ENCODE data around the gene HEPACAM. TPM values are rescaled to one million over a fixed set of nuclear protein-coding genes. Genes with fewer than 3 reads are reported as not detected.

Gene HEPACAM
- total RNA-seq, 2 experiments from 2014 or later, result not detected

GRCh38 chr11:124919898-124920297 lies 15.9 kb downstream of the HEPACAM start:
- ChIA-PET CTCF (interaction anchor here (1.4 kb wide), 1 partner anchor 44 kb away, joined by 6 read pairs; no protein-coding TSS in a partner anchor), POLR2A (no interaction called here)
- intact Hi-C loops (cut with micrococcal nuclease), result loop anchor here (1.0 kb wide), 1 partner anchor 44 kb away; no protein-coding TSS in a partner anchor

GRCh38 chr11:124918950-124919349 lies 16.9 kb downstream of the HEPACAM start, which contains the start of gene HEPN1:
Gene HEPN1 (plus strand): TSS chr11:124919250.
- Mint-ChIP-seq H3K9me3 (no peaks in the 10 kb centered on the region), H3K4me3 (no peak within 1 kb of the TSS), H3K36me3 (no peaks in the 10 kb centered on the region), H3K4me1 (ENCODE audit: low read depth) (peaks cover 11% of the 10 kb centered on the region), H3K27me3 (no peaks in the 10 kb centered on the region), H3K27ac (no peak within 1 kb of the TSS)
- CTCF ChIA-PET, result no interaction called here
- DNase-seq, result no peak
- POLR2A ChIA-PET, result no interaction called here
- intact Hi-C loops (cut with micrococcal nuclease), result no loop called here

More at GRCh38 chr11:124919898-124920297, 15.9 kb downstream of the HEPACAM start:
- Mint-ChIP-seq H3K27ac (no peak overlapping the region), H3K4me1 (ENCODE audit: low read depth) (peaks cover 11% of the 10 kb centered on the region), H3K9me3 (no peaks in the 10 kb centered on the region), H3K27me3 (no peaks in the 10 kb centered on the region), H3K4me3 (no peak overlapping the region), H3K36me3 (no peaks in the 10 kb centered on the region)
- DNase-seq, result no peak

- H3K27ac Mint-ChIP-seq, result no peak overlapping the region
- no peak for DNase-seq
- no peak overlapping the region for H3K4me3 Mint-ChIP-seq
- H3K27me3 Mint-ChIP-seq, result no peaks in the 10 kb centered on the region
- peaks cover 6% of the 10 kb centered on the region for H3K9me3 Mint-ChIP-seq
- CTCF ChIA-PET, result interaction anchor here (0.7 to 1.0 kb wide), 2 partner anchors 51 to 225 kb away, joined by 3 read pairs; no protein-coding TSS in a partner anchor
- no peaks in the 10 kb centered on the region for H3K4me1 Mint-ChIP-seq (ENCODE audit: low read depth)
- POLR2A ChIA-PET, result no interaction called here
- H3K36me3 Mint-ChIP-seq, result no peaks in the 10 kb centered on the region
- intact Hi-C loops (cut with micrococcal nuclease), result no loop called here
Observed at GRCh38 chr11:124917115-124917637, 18.7 kb downstream of the HEPACAM start.

- H3K9me3 Mint-ChIP-seq, result peaks cover 14% of the 10 kb centered on the region
- ChIA-PET POLR2A (no interaction called here), CTCF (no interaction called here)
- no peak for DNase-seq
- H3K36me3 Mint-ChIP-seq, result peaks cover 6% of the 10 kb centered on the region
- no peak overlapping the region for H3K4me3 Mint-ChIP-seq
- peaks cover 5% of the 10 kb centered on the region for H3K27me3 Mint-ChIP-seq
- H3K27ac Mint-ChIP-seq, result no peak overlapping the region
- H3K4me1 Mint-ChIP-seq (ENCODE audit: low read depth), result no peaks in the 10 kb centered on the region
- intact Hi-C loops (cut with micrococcal nuclease), result no loop called here
Observed at GRCh38 chr11:124916370-124916710, 19.5 kb downstream of the HEPACAM start.

- H3K36me3 Mint-ChIP-seq, result peaks cover 6% of the 10 kb centered on the region
- no peak overlapping the region for H3K27ac Mint-ChIP-seq
- intact Hi-C loops (cut with micrococcal nuclease), result no loop called here
- ChIA-PET POLR2A (no interaction called here), CTCF (no interaction called here)
- peaks cover 5% of the 10 kb centered on the region for H3K27me3 Mint-ChIP-seq
- no peaks in the 10 kb centered on the region for H3K4me1 Mint-ChIP-seq (ENCODE audit: low read depth)
- DNase-seq, result no peak
- H3K4me3 Mint-ChIP-seq, result no peak overlapping the region
- peaks cover 14% of the 10 kb centered on the region for H3K9me3 Mint-ChIP-seq
Observed at GRCh38 chr11:124915541-124916369, 20.1 kb downstream of the HEPACAM start.

- POLR2A ChIA-PET, result no interaction called here
- H3K9me3 Mint-ChIP-seq, result no peaks in the 10 kb centered on the region
- CTCF ChIA-PET, result no interaction called here
- H3K4me3 Mint-ChIP-seq, result no peak overlapping the region
- H3K27me3 Mint-ChIP-seq, result peaks cover 14% of the 10 kb centered on the region
- H3K36me3 Mint-ChIP-seq, result no peaks in the 10 kb centered on the region
- no peak overlapping the region for H3K27ac Mint-ChIP-seq
- intact Hi-C loops (cut with micrococcal nuclease), result no loop called here
- no peaks in the 10 kb centered on the region for H3K4me1 Mint-ChIP-seq (ENCODE audit: low read depth)
- DNase-seq, result no peak
Observed at GRCh38 chr11:124902616-124903015, 33.2 kb downstream of the HEPACAM start.

GRCh38 chr11:124900464-124900863 lies 35.4 kb downstream of the HEPACAM start:
- no peak overlapping the region for H3K4me3 Mint-ChIP-seq
- peaks cover 2% of the 10 kb centered on the region for H3K4me1 Mint-ChIP-seq (ENCODE audit: low read depth)
- no peaks in the 10 kb centered on the region for H3K36me3 Mint-ChIP-seq
- POLR2A ChIA-PET, result no interaction called here
- no peak overlapping the region for H3K27ac Mint-ChIP-seq
- intact Hi-C loops (cut with micrococcal nuclease), result no loop called here
- no peaks in the 10 kb centered on the region for H3K9me3 Mint-ChIP-seq
- no peak for DNase-seq
- peaks cover 5% of the 10 kb centered on the region for H3K27me3 Mint-ChIP-seq
- CTCF ChIA-PET, result no interaction called here

GRCh38 chr11:124899383-124900145 lies 36.3 kb downstream of the HEPACAM start:
- intact Hi-C loops (cut with micrococcal nuclease), result no loop called here
- Mint-ChIP-seq H3K27me3 (peaks cover 4% of the 10 kb centered on the region), H3K4me3 (no peak overlapping the region), H3K4me1 (ENCODE audit: low read depth) (peaks cover 2% of the 10 kb centered on the region), H3K36me3 (no peaks in the 10 kb centered on the region), H3K27ac (no peak overlapping the region), H3K9me3 (no peaks in the 10 kb centered on the region)
- ChIA-PET CTCF (interaction anchor here (0.9 kb wide), 1 partner anchor 23 kb away, joined by 3 read pairs; no protein-coding TSS in a partner anchor), POLR2A (no interaction called here)
- DNase-seq, result no peak

GRCh38 chr11:124898711-124899110 lies 37.1 kb downstream of the HEPACAM start:
- Mint-ChIP-seq H3K27ac (no peak overlapping the region), H3K4me3 (no peak overlapping the region), H3K36me3 (no peaks in the 10 kb centered on the region), H3K9me3 (no peaks in the 10 kb centered on the region), H3K27me3 (peaks cover 4% of the 10 kb centered on the region), H3K4me1 (ENCODE audit: low read depth) (peaks cover 2% of the 10 kb centered on the region)
- intact Hi-C loops (cut with micrococcal nuclease), result no loop called here
- POLR2A ChIA-PET, result no interaction called here
- no peak for DNase-seq
- CTCF ChIA-PET, result interaction anchor here (0.6 to 0.9 kb wide), 2 partner anchors 22 to 197 kb away, joined by 3 to 4 read pairs; no protein-coding TSS in a partner anchor

GRCh38 chr11:124898263-124898680 lies 37.6 kb downstream of the HEPACAM start:
- H3K27ac Mint-ChIP-seq, result no peak overlapping the region
- H3K27me3 Mint-ChIP-seq, result peaks cover 4% of the 10 kb centered on the region
- ChIA-PET POLR2A (no interaction called here), CTCF (interaction anchor here (0.6 to 2.3 kb wide), 3 partner anchors 22 to 245 kb away, joined by 3 to 8 read pairs (median 4); no protein-coding TSS in a partner anchor)
- intact Hi-C loops (cut with micrococcal nuclease), result no loop called here
- H3K36me3 Mint-ChIP-seq, result no peaks in the 10 kb centered on the region
- no peak for DNase-seq
- peaks cover 2% of the 10 kb centered on the region for H3K4me1 Mint-ChIP-seq (ENCODE audit: low read depth)
- H3K9me3 Mint-ChIP-seq, result no peaks in the 10 kb centered on the region
- H3K4me3 Mint-ChIP-seq, result no peak overlapping the region

- no peak for DNase-seq
- intact Hi-C loops (cut with micrococcal nuclease), result no loop called here
- CTCF ChIA-PET, result interaction anchor here (0.6 to 2.3 kb wide), 3 partner anchors 21 to 245 kb away, joined by 3 to 8 read pairs (median 4); no protein-coding TSS in a partner anchor
- Mint-ChIP-seq H3K36me3 (no peaks in the 10 kb centered on the region), H3K27ac (no peak within 1 kb of the TSS), H3K27me3 (peaks cover 4% of the 10 kb centered on the region), H3K4me3 (no peak within 1 kb of the TSS), H3K4me1 (ENCODE audit: low read depth) (peaks cover 2% of the 10 kb centered on the region), H3K9me3 (no peaks in the 10 kb centered on the region)
- POLR2A ChIA-PET, result no interaction called here
Observed at GRCh38 chr11:124897674-124898262, 38.1 kb downstream of the HEPACAM start, which contains the start of gene ROBO4. Gene ROBO4 (minus strand): TSS chr11:124897865. CDS start chr11:124897795, 70 bp downstream.
